Neuronal stem cell (in vitro differentiated cells): Measurements from ENCODE around the gene TTC28.
"Not testable (repeated sequence)": the region's sequence is repeated elsewhere in the genome, so short reads cannot be mapped to it uniquely, and the experiment has no call there.

Experiments
- DNase-seq: peaks from one replicate; pipeline ENCODE4 v3.0.0-alpha.2; 2013; ENCODE audit warnings: low spot score
- H2AFZ ChIP-seq: one replicate; pipeline ENCODE4 v1.6.1; 2013; ENCODE audit warnings: mild to moderate bottlenecking, low read length, inconsistent platforms
- H2AK5ac ChIP-seq: 2 replicates; pipeline ENCODE4 v1.6.1; 2013; ENCODE audit warnings: low read depth, mild to moderate bottlenecking, inconsistent platforms, low read length, moderate library complexity, mixed read lengths
- H2BK120ac ChIP-seq: 2 replicates; pipeline ENCODE4 v1.6.1; 2013; ENCODE audit warnings: low read depth, mild to moderate bottlenecking, inconsistent platforms, low read length, moderate library complexity, mixed read lengths
- H2BK12ac ChIP-seq: one replicate; pipeline ENCODE4 v1.6.1; 2013; ENCODE audit warnings: low read length, inconsistent platforms
- H2BK15ac ChIP-seq: 2 replicates; pipeline ENCODE4 v1.6.1; 2013; ENCODE audit warnings: mild to moderate bottlenecking, low read length, inconsistent platforms, mixed read lengths
- H2BK5ac ChIP-seq: one replicate; pipeline ENCODE4 v1.6.1; 2013; ENCODE audit warnings: inconsistent platforms, mild to moderate bottlenecking, low read length, moderate library complexity
- H3K14ac ChIP-seq: one replicate; pipeline ENCODE4 v1.6.1; 2013; ENCODE audit warnings: low read length, inconsistent platforms
- H3K18ac ChIP-seq: 2 replicates; pipeline ENCODE4 v1.6.1; 2013; ENCODE audit warnings: low read length, inconsistent platforms
- H3K23ac ChIP-seq: 2 replicates; pipeline ENCODE4 v1.6.1; 2013; ENCODE audit warnings: low read depth, mild to moderate bottlenecking, mixed read lengths, low read length, inconsistent platforms; ENCODE audit not compliant: poor library complexity
- H3K27ac ChIP-seq: replicated peaks from 3 replicates; pipeline ENCODE4 v1.5.1; 2013; ENCODE audit warnings: low read length, inconsistent platforms
- H3K27me3 ChIP-seq, 3 experiments: 2 replicates each; pipeline ENCODE4 v1.6.1; 2013; ENCODE audit warnings: low read length in 3 of 3, mild to moderate bottlenecking in 2 of 3, inconsistent platforms in 1 of 3, low read depth in 1 of 3, mixed read lengths in 1 of 3, moderate library complexity in 1 of 3; ENCODE audit not compliant: control insufficient read depth in 3 of 3, insufficient read depth in 3 of 3
- H3K36me3 ChIP-seq, 2 donors: replicated peaks in 1 of 2; 2 replicates each; pipeline ENCODE4 v1.6.1; 2013; ENCODE audit warnings: low read length in 2 of 2; ENCODE audit not compliant: control insufficient read depth in 2 of 2, insufficient read depth in 2 of 2
- H3K4ac ChIP-seq: 2 replicates; pipeline ENCODE4 v1.6.1; 2013; ENCODE audit warnings: inconsistent platforms, mild to moderate bottlenecking, low read length, moderate library complexity
- H3K4me1 ChIP-seq, 2 donors: 1 replicate in 1 of 2; 2 replicates in 1 of 2; pipeline ENCODE4 v1.6.1; 2013; ENCODE audit warnings: low read length in 2 of 2, low read depth in 1 of 2; ENCODE audit not compliant: control insufficient read depth in 2 of 2, insufficient read depth in 1 of 2
- H3K4me2 ChIP-seq: one replicate; pipeline ENCODE4 v1.6.1; 2013; ENCODE audit warnings: mild to moderate bottlenecking, low read length, inconsistent platforms; ENCODE audit not compliant: insufficient read depth, poor library complexity, severe bottlenecking
- H3K4me3 ChIP-seq, 2 donors: 2 replicates each; pipeline ENCODE4 v1.5.1; 2013; ENCODE audit warnings: low read length in 2 of 2, mild to moderate bottlenecking in 2 of 2, inconsistent platforms in 1 of 2, moderate library complexity in 1 of 2
- H3K79me1 ChIP-seq: one replicate; pipeline ENCODE4 v1.6.1; 2013; ENCODE audit warnings: low read depth, mild to moderate bottlenecking, inconsistent platforms, low read length, moderate library complexity
- H3K9ac ChIP-seq: one replicate; pipeline ENCODE4 v1.6.1; 2013; ENCODE audit warnings: mild to moderate bottlenecking, low read depth, low read length, inconsistent platforms; ENCODE audit not compliant: poor library complexity
- H3K9me3 ChIP-seq, 2 donors: replicated peaks in 1 of 2; 2 replicates each; pipeline versions ENCODE3 to v1.6.1; 2013; ENCODE audit warnings: low read length in 2 of 2, mild to moderate bottlenecking in 2 of 2, inconsistent platforms in 1 of 2, low read depth in 1 of 2, mixed read lengths in 1 of 2, moderate library complexity in 1 of 2; ENCODE audit not compliant: control insufficient read depth in 2 of 2, insufficient read depth in 1 of 2
- H4K8ac ChIP-seq: one replicate; pipeline ENCODE4 v1.6.1; 2013; ENCODE audit warnings: low read depth, mild to moderate bottlenecking, inconsistent platforms, low read length, moderate library complexity
- H4K91ac ChIP-seq: one replicate; pipeline ENCODE4 v1.6.1; 2013; ENCODE audit warnings: low read length, low read depth, mild to moderate bottlenecking, inconsistent platforms; ENCODE audit not compliant: poor library complexity
- WGBS, 2 donors: extraction: QIAGEN DNeasy Blood & Tissue Kit; methylation state at CpG; one replicate each; pipeline ENCODE4 v1.1.7; 2013; ENCODE audit warnings: missing lambda C conversion rate in 2 of 2, mixed read lengths in 1 of 2; ENCODE audit not compliant: insufficient read length in 2 of 2, insufficient replicate concordance in 1 of 2; ENCODE audit errors: extremely low coverage in 2 of 2; 5-methylcytosine and 5-hydroxymethylcytosine counted together

Gene TTC28

GRCh38 chr22:28467055-28467454 lies 212.6 kb downstream of the TTC28 start:
- not testable (repeated sequence) for H3K4me3 ChIP-seq, H2BK120ac ChIP-seq, H3K27ac ChIP-seq, H3K14ac ChIP-seq, H3K4ac ChIP-seq, H3K18ac ChIP-seq, H3K79me1 ChIP-seq, H4K91ac ChIP-seq, H3K36me3 ChIP-seq, H2AK5ac ChIP-seq, H3K23ac ChIP-seq, H3K9me3 ChIP-seq, H3K9ac ChIP-seq, H2BK15ac ChIP-seq, H4K8ac ChIP-seq, H3K27me3 ChIP-seq, H3K4me1 ChIP-seq, H2AFZ ChIP-seq, H3K4me2 ChIP-seq, H2BK5ac ChIP-seq, H2BK12ac ChIP-seq, DNase-seq
- no CpG with 5 or more reads among the region's 1 CpG for WGBS, 2 donors

- no peak overlapping the region for H3K9ac ChIP-seq
- no peak overlapping the region for H4K91ac ChIP-seq
- no peak overlapping the region for H3K18ac ChIP-seq
- no peak overlapping the region for H3K4ac ChIP-seq
- H2BK5ac ChIP-seq, result no peak overlapping the region
- no peak overlapping the region for H2BK120ac ChIP-seq
- H2BK12ac ChIP-seq, result no peak overlapping the region
- no peaks in the 10 kb centered on the region for H3K9me3 ChIP-seq
- H3K4me3 ChIP-seq, result no peak overlapping the region
- H3K27ac ChIP-seq, result no peak overlapping the region
- no peaks in the 10 kb centered on the region for H3K79me1 ChIP-seq
- H3K4me2 ChIP-seq, result no peak overlapping the region
- no peak overlapping the region for H2AK5ac ChIP-seq
- H3K23ac ChIP-seq, result no peak overlapping the region
- no peaks in the 10 kb centered on the region for H3K4me1 ChIP-seq
- no peaks in the 10 kb centered on the region for H3K36me3 ChIP-seq
- no peak for DNase-seq
- WGBS, 2 donors, result no CpG with 5 or more reads among the region's 4 CpGs
- no peaks in the 10 kb centered on the region for H3K27me3 ChIP-seq
- no peak overlapping the region for H2BK15ac ChIP-seq
- H3K14ac ChIP-seq, result no peak overlapping the region
- H2AFZ ChIP-seq, result no peak overlapping the region
- H4K8ac ChIP-seq, result no peak overlapping the region
Measured at GRCh38 chr22:28466399-28466798, 213.2 kb downstream of the TTC28 start.

- Histone ChIP-seq H3K4me3 (no peak overlapping the region), H2AFZ (no peak overlapping the region), H3K4me1 (no peaks in the 10 kb centered on the region), H3K27ac (no peak overlapping the region), H3K4me2 (no peak overlapping the region), H4K91ac (no peak overlapping the region), H2BK15ac (no peak overlapping the region), H3K14ac (no peak overlapping the region), H2BK5ac (no peak overlapping the region), H3K27me3 (no peaks in the 10 kb centered on the region), H3K18ac (no peak overlapping the region), H2BK12ac (no peak overlapping the region), H2AK5ac (no peak overlapping the region), H4K8ac (no peak overlapping the region), H3K9ac (no peak overlapping the region), H3K4ac (no peak overlapping the region), H2BK120ac (no peak overlapping the region), H3K36me3 (no peaks in the 10 kb centered on the region), H3K23ac (no peak overlapping the region), H3K9me3 (no peaks in the 10 kb centered on the region), H3K79me1 (no peaks in the 10 kb centered on the region)
- DNase-seq, result no peak
- no CpG with 5 or more reads among the region's 1 CpG for WGBS, 2 donors
Measured at GRCh38 chr22:28465841-28466240, 213.8 kb downstream of the TTC28 start.

GRCh38 chr22:28464127-28464526 lies 215.5 kb downstream of the TTC28 start:
- DNase-seq, result no peak
- Histone ChIP-seq H3K4me1 (no peaks in the 10 kb centered on the region), H3K4me3 (no peak overlapping the region), H3K4ac (no peak overlapping the region), H3K9ac (no peak overlapping the region), H2AK5ac (no peak overlapping the region), H4K91ac (no peak overlapping the region), H3K9me3 (no peaks in the 10 kb centered on the region), H2BK5ac (no peak overlapping the region), H4K8ac (no peak overlapping the region), H2AFZ (no peak overlapping the region), H3K18ac (no peak overlapping the region), H3K4me2 (no peak overlapping the region), H2BK120ac (no peak overlapping the region), H3K27ac (no peak overlapping the region), H2BK12ac (no peak overlapping the region), H2BK15ac (no peak overlapping the region), H3K14ac (no peak overlapping the region), H3K23ac (no peak overlapping the region), H3K27me3 (no peaks in the 10 kb centered on the region), H3K36me3 (no peaks in the 10 kb centered on the region), H3K79me1 (no peaks in the 10 kb centered on the region)
- no CpG with 5 or more reads among the region's 1 CpG for WGBS, 2 donors
